Activated T-cell treated with anti-CD3 and anti-CD28 coated beads, Interleukin-2, amount 50 U/mL, for 4 hours (primary cell): Measurements from ENCODE around the gene FAM3A. TPM values are rescaled to one million over a fixed set of nuclear protein-coding genes. Genes with fewer than 3 reads are reported as not detected.
"Not testable (repeated sequence)": the region's sequence is repeated elsewhere in the genome, so short reads cannot be mapped to it uniquely, and the experiment has no call there.

Source experiments
- ATAC-seq, 2 donors: fragments of 200-7000 bp; cut with Tn5 transposase; one replicate each; pipeline ENCODE4 v1.10.0; 2021
- DNase-seq: peaks from one replicate; pipeline ENCODE4 v3.0.0-alpha.2; 2020
- H3K27me3 Mint-ChIP-seq: one replicate; pipeline ENCODE4 v1.8.0; 2021; ENCODE audit warnings: low read depth, mixed read lengths
- H3K36me3 Mint-ChIP-seq: one replicate; pipeline ENCODE4 v1.8.0; 2022; ENCODE audit warnings: mixed read lengths; ENCODE audit not compliant: insufficient read depth
- H3K4me1 Mint-ChIP-seq: one replicate; pipeline ENCODE4 v1.8.0; 2021; ENCODE audit warnings: low read depth, mixed read lengths
- H3K4me3 Mint-ChIP-seq: one replicate; pipeline ENCODE4 v1.8.0; 2021; ENCODE audit warnings: mild to moderate bottlenecking, moderate library complexity, mixed read lengths
- H3K9me3 Mint-ChIP-seq: one replicate; pipeline ENCODE4 v1.8.0; 2021; ENCODE audit warnings: mixed read lengths
- total RNA-seq, 3 donors: library from RNA; stranded (reverse); gene quantifications; one replicate each; pipeline ENCODE4 v1.2.1, GENCODE V29; 2021

Gene FAM3A
- total RNA-seq, 3 donors from 2014 or later = 30.4 to 40.7 (median 30.8) TPM

DNA sequence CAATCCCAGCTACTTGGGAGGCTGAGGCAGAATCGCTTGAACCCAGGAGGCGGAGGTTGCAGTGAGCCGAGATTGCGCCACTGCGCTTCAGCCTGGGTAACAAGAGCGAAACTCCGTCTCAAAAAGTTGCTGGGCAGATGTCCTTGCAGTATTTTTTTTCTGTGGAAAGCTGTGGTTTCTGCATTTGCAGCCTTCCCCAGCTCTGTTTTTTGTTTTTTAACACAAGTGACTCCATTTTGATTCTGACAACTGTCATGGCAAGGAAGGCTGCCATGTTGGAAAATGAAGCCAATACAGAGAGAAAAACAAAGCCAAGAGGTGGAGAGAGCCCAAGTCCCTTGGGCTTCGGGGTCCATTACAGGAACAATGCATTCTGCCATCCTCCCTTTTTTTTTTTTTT lies 13.9 kb downstream of the FAM3A start:
- no peaks in the 10 kb centered on the region for H3K27me3 Mint-ChIP-seq
- H3K9me3 Mint-ChIP-seq = no peaks in the 10 kb centered on the region
- DNase-seq (no peak), ATAC-seq (no peak)
- peaks cover 2% of the 10 kb centered on the region for H3K36me3 Mint-ChIP-seq
- H3K4me3 Mint-ChIP-seq = no peak overlapping the region
- H3K4me1 Mint-ChIP-seq = no peaks in the 10 kb centered on the region

DNA sequence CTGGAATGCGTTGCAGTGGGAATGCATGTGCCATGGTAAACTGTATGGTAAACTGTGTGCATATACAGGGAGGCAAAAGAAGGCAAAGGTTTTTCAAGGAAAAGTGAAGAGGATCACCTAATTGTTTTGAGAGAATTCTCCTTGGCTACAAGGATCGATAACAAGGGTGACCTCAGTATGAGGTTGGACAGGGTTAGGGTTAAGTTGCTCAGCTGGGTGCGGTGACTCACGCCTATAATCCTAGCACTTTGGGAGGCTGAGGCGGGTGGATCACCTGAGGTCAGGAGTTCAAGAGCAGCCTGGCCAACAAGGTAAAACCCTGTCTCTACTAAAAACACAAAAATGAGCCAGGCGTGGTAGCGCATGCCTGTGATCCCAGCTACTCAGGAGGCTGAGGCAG lies 14.6 kb downstream of the FAM3A start:
- not testable (repeated sequence) for ATAC-seq

DNA sequence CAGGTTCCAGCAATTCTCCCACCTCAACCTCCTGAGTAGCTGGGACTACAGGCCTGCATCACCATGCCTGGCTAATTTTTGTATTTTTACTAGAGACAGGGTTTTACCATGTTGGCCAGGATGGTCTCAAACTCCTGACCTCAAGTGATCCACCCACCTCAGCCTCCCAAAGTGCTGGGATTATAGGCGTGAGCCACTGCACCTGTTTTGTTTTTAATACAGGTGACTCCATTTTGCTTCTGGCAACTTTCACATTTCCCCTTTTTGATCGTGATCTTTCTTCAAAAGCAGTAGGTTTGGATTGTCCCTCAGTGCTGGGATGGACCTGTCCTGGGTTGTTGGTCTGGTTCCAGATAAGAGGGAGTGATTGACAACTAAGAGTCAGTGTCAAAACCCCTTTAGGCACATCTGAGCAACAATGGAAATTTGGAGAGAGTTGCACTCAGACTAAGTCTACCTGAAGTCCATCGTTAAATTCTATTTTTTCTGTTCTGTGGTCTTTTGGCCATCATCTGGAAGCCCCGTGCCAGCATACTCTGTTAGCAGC lies 19.4 kb downstream of the FAM3A start:
- DNase-seq, ATAC-seq, H3K27me3 Mint-ChIP-seq, H3K4me3 Mint-ChIP-seq, H3K4me1 Mint-ChIP-seq, H3K36me3 Mint-ChIP-seq, H3K9me3 Mint-ChIP-seq: not testable (repeated sequence)

More for the DNA sequence above, 14.6 kb downstream of the FAM3A start:
- not testable (repeated sequence) for H3K4me1 Mint-ChIP-seq, DNase-seq, H3K27me3 Mint-ChIP-seq, H3K4me3 Mint-ChIP-seq, H3K9me3 Mint-ChIP-seq, H3K36me3 Mint-ChIP-seq

DNA sequence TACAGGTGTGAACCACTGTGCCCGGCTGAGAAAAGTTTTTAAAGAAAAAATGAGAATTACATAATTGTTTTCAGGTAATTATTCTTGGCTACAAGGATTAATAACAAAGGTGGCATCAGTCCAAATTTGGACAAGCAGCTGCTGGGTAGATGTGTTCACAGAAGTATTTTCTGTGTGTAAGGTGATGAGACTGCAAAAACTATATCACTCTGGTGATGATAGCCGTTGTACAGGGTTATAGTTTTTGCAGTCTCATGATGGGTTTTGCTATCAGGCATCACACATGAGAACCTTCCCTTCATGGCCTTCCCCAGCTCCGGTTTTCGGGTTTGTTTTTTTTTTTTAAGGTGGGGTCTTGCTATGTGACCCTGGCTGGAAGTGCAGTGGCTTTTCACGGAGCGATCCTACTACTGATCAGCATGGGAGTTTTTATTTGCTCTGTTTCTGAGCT lies 20.5 kb downstream of the FAM3A start:
- ATAC-seq (no peak), DNase-seq (no peak)
- no peaks in the 10 kb centered on the region for H3K27me3 Mint-ChIP-seq
- no peaks in the 10 kb centered on the region for H3K4me1 Mint-ChIP-seq
- H3K36me3 Mint-ChIP-seq = no peaks in the 10 kb centered on the region
- H3K9me3 Mint-ChIP-seq = no peaks in the 10 kb centered on the region
- no peak overlapping the region for H3K4me3 Mint-ChIP-seq

DNA sequence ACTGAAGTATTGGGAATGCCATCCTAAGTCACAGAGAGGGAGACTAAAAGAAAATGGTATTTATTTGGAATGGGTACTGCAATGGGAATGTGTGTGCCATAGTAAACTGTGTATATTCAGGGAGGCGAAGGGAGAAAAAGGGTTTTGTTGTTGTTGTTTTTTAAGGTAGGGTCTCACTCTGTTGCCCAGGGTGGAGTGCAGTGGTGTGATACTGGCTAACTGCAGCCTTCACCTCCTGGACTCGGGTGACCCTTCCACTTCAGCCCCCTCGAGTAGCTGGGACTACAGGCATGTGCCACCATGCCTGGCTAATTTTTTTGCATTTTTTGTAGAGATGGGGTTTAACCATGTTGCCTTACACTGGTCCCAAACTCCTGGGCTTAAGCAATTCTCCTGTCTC lies 21.3 kb downstream of the FAM3A start:
- H3K9me3 Mint-ChIP-seq = no peaks in the 10 kb centered on the region
- no peaks in the 10 kb centered on the region for H3K36me3 Mint-ChIP-seq
- no peaks in the 10 kb centered on the region for H3K27me3 Mint-ChIP-seq
- ATAC-seq (no peak), DNase-seq (no peak)
- H3K4me1 Mint-ChIP-seq = peaks cover 1% of the 10 kb centered on the region
- no peak overlapping the region for H3K4me3 Mint-ChIP-seq

DNA sequence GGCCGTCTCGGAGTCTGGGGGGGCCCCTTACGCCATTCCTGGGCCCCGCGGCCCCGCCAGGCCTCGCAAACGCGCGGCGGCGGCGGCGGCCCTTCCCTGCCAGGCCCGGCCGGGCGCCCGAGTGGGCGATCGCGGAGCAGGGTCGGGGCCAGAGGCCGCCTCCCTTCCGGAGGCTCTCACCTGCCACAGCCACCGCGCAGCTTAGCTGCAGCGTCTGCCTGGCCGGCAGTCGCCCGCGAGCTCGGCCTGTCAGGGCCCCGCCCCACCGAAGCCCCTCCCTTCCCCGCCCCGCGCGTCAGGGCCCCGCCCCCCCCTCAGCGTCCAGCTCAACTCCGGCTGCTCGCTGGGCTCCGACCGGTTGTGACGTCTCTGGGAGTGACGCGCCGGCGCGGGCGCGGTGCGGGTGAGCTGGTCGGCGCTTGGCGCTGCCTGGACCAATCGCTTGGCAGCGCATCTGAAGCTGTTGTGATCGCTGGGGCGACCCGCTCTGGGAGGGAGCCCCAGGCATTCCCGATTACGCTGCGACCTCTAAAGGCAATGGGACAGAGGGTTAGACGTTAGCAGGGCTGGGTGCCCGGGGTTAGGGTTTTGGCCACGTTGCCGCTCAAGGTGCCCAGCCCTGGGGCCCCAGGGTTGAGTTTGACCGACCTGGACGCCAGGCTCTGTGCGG lies 25.5 kb downstream of the FAM3A start, which contains the start of gene SLC10A3:
SLC10A3 (minus strand) TSS at position 216 of the 670 bp plus-strand sequence. CDS start 1,689 bp downstream, outside the sequence.
- H3K27me3 Mint-ChIP-seq = no peaks in the 10 kb centered on the region
- H3K4me1 Mint-ChIP-seq = peaks cover 15% of the 10 kb centered on the region
- peak; percentile 80 for DNase-seq
- ATAC-seq = peak; percentile 88 to 89
- no peaks in the 10 kb centered on the region for H3K9me3 Mint-ChIP-seq
- peak within 1 kb of the TSS; percentile 88 for H3K4me3 Mint-ChIP-seq
- H3K36me3 Mint-ChIP-seq = no peaks in the 10 kb centered on the region

DNA sequence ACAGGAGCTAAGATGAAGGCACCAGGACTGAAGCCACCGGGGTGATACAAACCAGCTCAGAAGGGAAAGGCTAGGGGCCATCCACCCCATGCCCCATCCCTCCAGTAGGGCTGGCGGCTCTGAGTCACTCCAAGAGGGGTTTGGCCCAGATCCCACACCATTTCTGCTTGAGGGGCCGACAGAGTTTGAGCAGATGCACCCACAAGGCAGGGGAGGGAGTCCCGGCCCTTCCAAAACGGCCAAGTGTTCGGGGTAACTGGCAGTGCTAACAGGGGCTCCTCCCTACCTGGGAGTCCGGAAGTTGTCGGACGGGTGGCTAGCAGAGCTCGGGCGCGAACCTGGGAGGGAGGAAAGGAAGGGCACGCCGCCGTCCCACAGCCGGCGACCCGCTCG lies 26.0 kb downstream of the FAM3A start:
- no peaks in the 10 kb centered on the region for H3K9me3 Mint-ChIP-seq
- H3K4me3 Mint-ChIP-seq = peak overlapping the region; percentile 88
- DNase-seq = no peak
- peaks cover 16% of the 10 kb centered on the region for H3K4me1 Mint-ChIP-seq
- peak; percentile 23 to 30 for ATAC-seq
- H3K36me3 Mint-ChIP-seq = no peaks in the 10 kb centered on the region
- no peaks in the 10 kb centered on the region for H3K27me3 Mint-ChIP-seq

DNA sequence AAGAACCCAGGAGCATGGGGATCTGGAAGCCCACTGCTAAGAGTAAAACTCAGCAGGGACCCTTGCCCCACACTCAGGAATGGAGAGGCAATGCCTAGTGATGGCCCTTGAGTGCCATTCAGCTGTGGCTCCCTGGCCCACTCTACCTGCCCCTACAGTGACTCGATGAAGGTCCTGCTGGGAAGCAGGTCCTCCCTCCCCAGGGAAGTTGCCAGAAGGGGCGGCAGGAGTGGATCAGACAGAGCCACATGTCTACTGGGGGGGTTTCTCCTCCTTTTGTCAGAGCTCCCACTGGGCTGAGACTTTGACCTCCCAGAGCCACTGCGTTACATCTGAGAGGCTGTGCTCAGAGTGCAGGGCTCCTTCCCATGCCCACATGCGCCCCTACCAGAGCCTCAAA lies 26.9 kb downstream of the FAM3A start:
- Mint-ChIP-seq H3K4me1 (peaks cover 21% of the 10 kb centered on the region), H3K27me3 (no peaks in the 10 kb centered on the region)
- no peak for ATAC-seq

DNA sequence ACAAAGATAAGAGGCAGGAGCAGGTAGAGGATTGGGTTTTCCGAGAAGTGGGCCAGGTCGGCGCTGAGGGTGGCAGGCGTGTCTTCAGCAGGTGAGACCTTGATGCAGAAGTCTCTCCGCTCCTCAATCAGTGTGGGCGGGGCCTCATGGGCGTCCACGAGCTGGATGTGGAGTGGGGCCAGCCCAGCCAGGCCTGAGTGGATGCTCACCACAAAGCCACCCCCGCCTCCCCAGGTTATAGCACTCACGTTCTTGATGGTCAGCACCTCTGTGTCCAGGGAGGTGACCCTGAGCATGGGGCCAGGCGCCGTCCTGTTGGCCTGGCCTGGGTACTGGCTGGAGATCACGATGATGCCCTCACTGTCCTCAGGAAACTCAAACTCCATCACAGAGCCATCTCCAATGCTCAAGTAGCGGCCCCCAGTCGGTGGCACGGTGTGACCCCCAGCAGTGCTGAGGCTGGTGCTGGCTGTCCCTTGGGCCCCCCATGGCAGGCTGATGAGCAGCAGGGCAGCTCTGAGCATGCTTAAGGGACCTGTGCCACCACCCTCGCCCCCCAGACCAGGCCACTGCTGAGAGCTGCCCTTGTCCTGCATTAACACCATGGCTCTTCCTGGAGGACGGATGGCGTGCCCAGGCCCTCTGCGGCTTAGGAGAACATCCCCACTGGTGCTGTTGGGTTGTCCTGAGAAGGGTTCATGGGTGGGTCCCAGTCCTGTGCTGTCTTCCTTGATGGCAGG lies 27.5 kb downstream of the FAM3A start:
- no peaks in the 10 kb centered on the region for H3K9me3 Mint-ChIP-seq
- H3K27me3 Mint-ChIP-seq = no peaks in the 10 kb centered on the region
- DNase-seq (no peak), ATAC-seq (no peak)
- H3K36me3 Mint-ChIP-seq = no peaks in the 10 kb centered on the region
- H3K4me3 Mint-ChIP-seq = peak overlapping the region; percentile 24
- H3K4me1 Mint-ChIP-seq = peaks cover 23% of the 10 kb centered on the region

More for the DNA sequence above, 26.9 kb downstream of the FAM3A start:
- H3K36me3 Mint-ChIP-seq = no peaks in the 10 kb centered on the region
- no peaks in the 10 kb centered on the region for H3K9me3 Mint-ChIP-seq
- DNase-seq = no peak
- peak overlapping the region; percentile 88 for H3K4me3 Mint-ChIP-seq

DNA sequence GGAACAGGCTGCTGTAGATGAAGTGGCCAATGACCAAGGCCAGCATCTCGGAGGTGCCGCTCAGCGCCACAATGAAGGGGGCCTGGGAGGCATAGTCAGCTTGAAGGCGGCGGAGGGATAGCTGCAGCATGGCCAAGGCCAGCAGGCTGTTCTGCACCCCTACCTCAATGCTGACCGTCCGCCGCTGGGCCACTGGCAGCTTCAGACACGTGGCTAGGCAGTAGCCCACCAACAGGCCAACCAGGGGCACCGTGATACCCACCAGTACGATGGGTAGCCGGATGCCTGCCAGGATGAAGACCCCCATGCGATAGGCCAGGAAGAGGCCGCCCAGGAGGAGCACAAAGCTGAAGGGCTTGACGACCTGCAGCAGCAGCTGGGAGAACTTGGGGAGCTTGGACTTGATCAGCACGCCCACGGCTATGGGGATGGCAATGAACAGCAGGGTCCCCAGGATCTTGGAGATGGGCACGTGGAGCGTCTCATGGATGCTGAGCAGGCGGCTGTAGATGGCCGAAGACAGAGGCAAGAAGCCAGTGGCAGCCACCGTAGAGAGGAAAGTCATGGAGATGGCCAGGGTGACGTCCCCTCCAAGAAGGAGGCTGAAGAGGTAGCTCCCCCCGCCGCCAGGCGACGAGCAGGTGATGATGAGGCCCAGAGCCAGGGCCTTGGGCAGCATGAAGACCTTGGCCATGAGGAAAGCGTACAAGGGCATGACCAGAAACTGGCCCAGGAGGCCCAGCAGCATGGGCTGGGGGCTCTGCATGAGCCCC lies 28.3 kb downstream of the FAM3A start:
- Mint-ChIP-seq H3K27me3 (no peaks in the 10 kb centered on the region), H3K4me1 (peaks cover 26% of the 10 kb centered on the region), H3K4me3 (peak overlapping the region; percentile 82), H3K9me3 (no peaks in the 10 kb centered on the region), H3K36me3 (no peaks in the 10 kb centered on the region)
- DNase-seq (no peak), ATAC-seq (no peak)

DNA sequence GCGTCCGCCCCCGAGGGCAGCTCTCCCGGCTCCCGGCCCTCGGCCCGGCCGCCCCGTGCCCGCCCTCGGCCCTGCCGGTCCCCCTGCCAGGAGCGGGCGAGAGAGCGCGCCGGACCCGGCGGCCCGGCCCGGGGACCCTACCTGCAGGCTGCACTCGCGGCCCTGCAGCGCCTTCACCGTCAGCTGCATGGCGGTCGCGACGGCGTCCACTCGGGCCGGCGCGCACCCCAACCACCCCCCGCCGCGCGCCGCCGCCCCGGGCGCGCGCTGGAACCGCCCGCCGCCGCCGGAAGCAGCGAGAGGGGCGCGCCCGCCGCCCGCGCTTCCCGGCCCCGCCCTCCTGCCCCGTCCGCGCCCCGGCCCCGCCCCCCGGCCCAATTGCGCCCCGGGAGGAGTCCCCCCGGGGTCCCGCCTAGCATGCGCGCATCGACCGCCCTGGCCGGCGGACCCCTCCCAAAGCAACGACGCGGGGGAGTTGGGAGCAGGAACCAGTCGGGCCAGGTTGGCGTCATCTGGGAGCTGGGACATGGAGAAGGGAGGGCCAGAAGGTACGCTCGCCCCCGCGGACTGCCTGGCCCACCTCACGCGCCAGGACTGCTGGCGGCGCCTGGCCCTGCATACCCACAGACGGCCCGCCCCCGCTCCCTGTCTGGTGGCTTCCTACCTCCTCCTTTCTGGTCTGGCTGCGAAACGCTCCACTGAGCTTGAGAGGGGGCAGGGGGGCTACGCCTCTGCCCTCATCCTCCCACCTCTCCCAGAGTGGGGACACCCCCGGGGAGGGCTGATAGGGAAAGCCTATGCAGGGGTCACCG lies 29.4 kb downstream of the FAM3A start, which contains the start of gene UBL4A:
UBL4A (minus strand) TSS at position 220 of the 812 bp plus-strand sequence; CDS start at position 189, 31 bp downstream.
- Mint-ChIP-seq H3K4me3 (peak within 1 kb of the TSS; percentile 82), H3K4me1 (peaks cover 26% of the 10 kb centered on the region), H3K9me3 (no peaks in the 10 kb centered on the region), H3K27me3 (no peaks in the 10 kb centered on the region), H3K36me3 (no peaks in the 10 kb centered on the region)
- ATAC-seq (peak; percentile 16 to 23), DNase-seq (peak; percentile 39)

DNA sequence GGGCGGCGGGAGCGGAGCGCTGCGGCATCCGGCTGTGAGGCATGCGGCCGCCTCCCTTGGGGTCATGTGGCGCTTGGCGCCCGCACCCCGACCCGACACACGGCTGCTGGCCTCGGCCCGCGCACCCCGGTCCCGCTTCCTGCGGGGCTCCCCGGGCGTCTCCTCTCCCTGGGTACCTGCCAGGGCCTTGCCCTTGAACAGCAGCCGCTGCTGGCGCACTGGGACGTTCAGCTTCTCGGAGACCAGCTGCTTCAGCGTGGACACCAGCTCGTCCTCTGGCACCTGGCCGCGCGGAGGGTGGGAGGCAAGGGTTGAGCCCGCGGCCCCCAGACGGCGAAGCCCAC lies 30.0 kb downstream of the FAM3A start:
- H3K27me3 Mint-ChIP-seq = no peaks in the 10 kb centered on the region
- no peaks in the 10 kb centered on the region for H3K36me3 Mint-ChIP-seq
- H3K4me3 Mint-ChIP-seq = peak overlapping the region; percentile 53
- peaks cover 26% of the 10 kb centered on the region for H3K4me1 Mint-ChIP-seq
- peak; percentile 19 to 23 for ATAC-seq
- no peaks in the 10 kb centered on the region for H3K9me3 Mint-ChIP-seq
- no peak for DNase-seq

DNA sequence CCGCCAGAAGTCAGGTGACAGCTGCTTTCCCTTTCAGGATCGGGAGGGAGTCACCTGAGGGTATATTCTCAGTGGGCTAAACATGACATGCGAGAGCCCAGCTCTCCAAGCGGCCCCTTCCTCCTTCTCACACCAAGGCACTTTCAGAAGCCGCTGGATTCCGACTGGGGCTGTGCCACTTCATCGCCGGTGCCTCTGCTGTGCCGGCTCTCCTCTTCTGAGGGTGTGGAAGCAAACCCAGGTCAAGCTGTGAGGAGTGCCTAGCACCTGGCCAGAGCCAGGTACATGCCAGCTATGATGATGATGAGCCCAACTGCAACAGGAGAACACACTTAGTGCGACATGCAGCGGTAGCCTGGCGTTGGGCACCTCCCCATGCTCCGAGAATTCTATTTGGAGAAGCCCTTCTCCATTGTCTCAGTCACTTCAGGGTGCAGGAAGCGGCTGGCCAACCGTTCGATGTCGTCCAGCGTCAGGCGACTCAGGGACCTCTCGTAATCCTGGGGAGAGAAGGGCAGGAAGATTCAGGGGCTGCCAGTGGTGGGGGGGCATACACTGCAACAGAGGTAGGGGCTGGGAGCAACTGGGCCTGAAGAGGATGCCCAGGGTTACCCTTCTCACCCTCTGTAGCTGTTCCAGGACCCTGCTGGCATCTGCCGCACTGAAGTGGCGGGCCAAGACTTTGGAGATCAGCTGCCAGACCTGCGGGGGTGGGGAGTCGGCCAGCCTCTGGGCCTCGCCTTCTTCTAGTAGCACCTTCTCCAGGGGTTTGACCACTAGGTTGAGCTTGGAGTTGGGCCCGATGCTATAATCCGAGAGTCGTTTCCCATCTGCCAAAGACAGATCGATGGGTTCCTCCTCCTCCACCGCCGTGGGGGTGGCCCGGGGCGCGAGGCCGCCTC lies 30.6 kb downstream of the FAM3A start:
- Mint-ChIP-seq H3K4me1 (peaks cover 26% of the 10 kb centered on the region), H3K27me3 (no peaks in the 10 kb centered on the region), H3K9me3 (no peaks in the 10 kb centered on the region), H3K4me3 (peak overlapping the region; percentile 77), H3K36me3 (no peaks in the 10 kb centered on the region)
- DNase-seq = no peak
- ATAC-seq = no peak
